Measurements from ENCODE around the gene PER2.

DNA sequence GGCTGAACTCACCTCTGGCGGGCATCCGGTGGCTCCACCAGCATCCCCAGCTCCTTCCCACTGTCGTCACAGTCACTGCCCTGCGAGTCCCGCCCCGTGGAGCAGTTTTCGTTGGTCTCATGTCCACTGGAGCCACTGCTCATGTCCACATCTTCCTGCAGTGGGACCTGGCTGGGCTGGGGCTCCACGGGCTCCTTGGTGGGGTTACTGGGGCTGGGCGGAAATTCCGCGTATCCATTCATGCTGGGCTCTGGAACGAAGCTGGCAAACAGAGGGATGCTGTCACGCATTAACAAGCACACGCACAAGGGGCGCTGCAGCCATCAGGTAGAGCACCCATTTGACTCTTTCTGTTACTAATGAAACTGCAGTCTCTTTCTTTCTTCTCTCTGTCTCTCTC is 10.7 kb downstream of the PER2 start:
- TF ChIP-seq ZNF224 (CRISPR knock-in tag; IDR thresholded peaks at IDR 0.05) (no peak), REST (IDR thresholded peaks at IDR 0.05; ENCODE audit: borderline replicate concordance in 1 of 2, low read depth in 1 of 2, low read length in 2 of 2) (no peak), MED1 (CRISPR knock-in tag; IDR thresholded peaks at IDR 0.05) (no peak)
